BE2C (cell line): ENCODE data around the gene NTRK2.

Source experiments
- DNase-seq: peaks from one replicate; pipeline ENCODE4 v3.0.0-alpha.2; 2020
- H3K27me3 ChIP-seq: fragments of 250-450 bp; sonication (Bioruptor Pico); 2 replicates; pipeline ENCODE4 v1.5.1; 2020; ENCODE audit warnings: mild to moderate bottlenecking
- H3K36me3 ChIP-seq: fragments of 250-450 bp; sonication (Bioruptor Pico); 2 replicates; pipeline ENCODE4 v1.5.1; 2020; ENCODE audit warnings: mild to moderate bottlenecking
- H3K4me1 ChIP-seq: fragments of 250-450 bp; sonication (Bioruptor Pico); 2 replicates; pipeline ENCODE4 v1.5.1; 2020
- H3K4me3 ChIP-seq: 2 replicates; pipeline ENCODE4 v1.5.1; 2011; ENCODE audit warnings: low read depth, low read length
- H3K9me3 ChIP-seq: fragments of 250-450 bp; sonication (Bioruptor Pico); 2 replicates; pipeline ENCODE4 v1.5.1; 2020
- TF ChIP-seq, protein P1 (sequence below): IDR thresholded peaks from 2 replicates; pipeline ENCODE4 v1.5.1; 2012; ENCODE audit warnings: mild to moderate bottlenecking, low read depth, low read length

The NTRK2 gene

DNA sequence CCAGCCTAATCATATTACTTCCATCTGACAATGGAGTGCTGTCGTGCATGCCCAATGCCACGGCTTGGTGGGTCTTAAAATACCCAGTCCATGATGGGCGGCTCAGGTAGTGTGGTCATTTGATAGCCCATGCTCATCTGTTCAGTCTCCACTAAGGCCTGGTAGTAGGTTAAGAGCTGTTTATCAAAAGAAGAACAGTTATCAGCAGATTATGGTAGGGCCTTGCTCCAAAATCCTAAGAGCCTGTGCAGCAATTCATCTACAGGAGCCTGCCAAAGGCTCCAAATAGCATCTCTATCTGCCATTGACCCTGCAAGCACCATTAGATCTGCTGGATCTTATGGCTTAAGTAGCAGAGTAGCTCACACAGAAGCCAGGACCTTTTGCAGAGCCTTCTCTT is 21.8 kb upstream of the NTRK2 start:
- Histone ChIP-seq H3K27me3 (no peaks in the 10 kb centered on the region), H3K4me3 (no peak overlapping the region), H3K4me1 (no peaks in the 10 kb centered on the region), H3K36me3 (no peaks in the 10 kb centered on the region), H3K9me3 (no peaks in the 10 kb centered on the region)
- no peak for DNase-seq
- TF ChIP-seq, protein P1, sequence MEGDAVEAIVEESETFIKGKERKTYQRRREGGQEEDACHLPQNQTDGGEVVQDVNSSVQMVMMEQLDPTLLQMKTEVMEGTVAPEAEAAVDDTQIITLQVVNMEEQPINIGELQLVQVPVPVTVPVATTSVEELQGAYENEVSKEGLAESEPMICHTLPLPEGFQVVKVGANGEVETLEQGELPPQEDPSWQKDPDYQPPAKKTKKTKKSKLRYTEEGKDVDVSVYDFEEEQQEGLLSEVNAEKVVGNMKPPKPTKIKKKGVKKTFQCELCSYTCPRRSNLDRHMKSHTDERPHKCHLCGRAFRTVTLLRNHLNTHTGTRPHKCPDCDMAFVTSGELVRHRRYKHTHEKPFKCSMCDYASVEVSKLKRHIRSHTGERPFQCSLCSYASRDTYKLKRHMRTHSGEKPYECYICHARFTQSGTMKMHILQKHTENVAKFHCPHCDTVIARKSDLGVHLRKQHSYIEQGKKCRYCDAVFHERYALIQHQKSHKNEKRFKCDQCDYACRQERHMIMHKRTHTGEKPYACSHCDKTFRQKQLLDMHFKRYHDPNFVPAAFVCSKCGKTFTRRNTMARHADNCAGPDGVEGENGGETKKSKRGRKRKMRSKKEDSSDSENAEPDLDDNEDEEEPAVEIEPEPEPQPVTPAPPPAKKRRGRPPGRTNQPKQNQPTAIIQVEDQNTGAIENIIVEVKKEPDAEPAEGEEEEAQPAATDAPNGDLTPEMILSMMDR: no peak

GRCh38 chr9:84652496-84653120 is 16.9 kb upstream of the NTRK2 start:
- Histone ChIP-seq H3K4me3 (no peak overlapping the region), H3K9me3 (no peaks in the 10 kb centered on the region), H3K36me3 (no peaks in the 10 kb centered on the region), H3K27me3 (no peaks in the 10 kb centered on the region), H3K4me1 (no peaks in the 10 kb centered on the region)
- TF ChIP-seq, protein P1: no peak
- no peak for DNase-seq

- Histone ChIP-seq H3K27me3 (no peaks in the 10 kb centered on the region), H3K9me3 (no peaks in the 10 kb centered on the region), H3K4me1 (no peaks in the 10 kb centered on the region), H3K36me3 (no peaks in the 10 kb centered on the region), H3K4me3 (no peak overlapping the region)
- DNase-seq: no peak
- TF ChIP-seq, protein P1: no peak
Observed at GRCh38 chr9:84655447-84655846, 14.1 kb upstream of the NTRK2 start.

DNA sequence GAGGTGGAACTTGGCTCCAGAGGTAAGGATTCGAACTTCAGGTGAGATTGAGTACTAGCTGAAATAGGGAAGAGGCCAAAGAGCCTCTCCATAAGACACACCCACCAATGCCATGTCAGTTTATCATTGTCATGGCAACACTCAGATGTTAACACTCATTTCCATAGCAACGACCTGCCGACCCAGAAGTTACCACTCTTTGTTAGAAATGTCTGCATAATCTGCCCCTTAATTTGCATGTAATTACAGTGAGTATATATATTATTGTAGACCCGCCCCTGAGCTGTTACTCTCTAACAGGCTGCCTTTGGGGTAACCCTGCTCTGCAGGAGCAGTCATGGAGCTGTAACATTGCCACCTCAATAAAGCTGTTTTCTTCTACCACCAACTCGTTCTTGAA is 10.2 kb upstream of the NTRK2 start:
- H3K27me3 ChIP-seq: no peaks in the 10 kb centered on the region

GRCh38 chr9:84659773-84660172 is 9.8 kb upstream of the NTRK2 start:
- TF ChIP-seq, protein P1: no peak
- Histone ChIP-seq H3K36me3 (no peaks in the 10 kb centered on the region), H3K27me3 (no peaks in the 10 kb centered on the region), H3K4me1 (no peaks in the 10 kb centered on the region), H3K4me3 (no peak overlapping the region), H3K9me3 (no peaks in the 10 kb centered on the region)
- no peak for DNase-seq

More for the DNA sequence above, 10.2 kb upstream of the NTRK2 start:
- TF ChIP-seq, protein P1: no peak
- Histone ChIP-seq H3K36me3 (no peaks in the 10 kb centered on the region), H3K4me3 (no peak overlapping the region), H3K9me3 (no peaks in the 10 kb centered on the region), H3K4me1 (no peaks in the 10 kb centered on the region)
- no peak for DNase-seq

GRCh38 chr9:84667571-84668195 is 1.8 kb upstream of the NTRK2 start:
- Histone ChIP-seq H3K9me3 (no peaks in the 10 kb centered on the region), H3K36me3 (no peaks in the 10 kb centered on the region), H3K4me1 (no peaks in the 10 kb centered on the region), H3K27me3 (peaks cover 47% of the 10 kb centered on the region), H3K4me3 (peak overlapping the region; percentile 2; the same call in 1 of the 2 replicates)
- TF ChIP-seq, protein P1: peak; percentile 42
- no peak for DNase-seq
